ENCODE measurements around the gene CAP2. TPM values are rescaled to one million over a fixed set of nuclear protein-coding genes. Genes with fewer than 3 reads are reported as not detected.

The CAP2 gene
- total and polyA plus RNA-seq, 2 donors (not counting 1 experiment from before 2014, with no cell fraction given) = 8.6 to 38.1 TPM

- no peak overlapping the region for H3K27ac ChIP-seq (ENCODE audit: insufficient read depth, low read length)
- TF ChIP-seq EZH2 (IDR thresholded peaks at IDR 0.05; ENCODE audit: low read length, missing control alignments) (no peak), CTCF (conservative IDR thresholded peaks at IDR 0.05 in 1 of 2, IDR thresholded peaks at IDR 0.05 in 1 of 2; ENCODE audit: low read depth in 1 of 2, low read length in 2 of 2) (no peak)
- DNase-seq (ENCODE audit: low read depth in 2 of 2) = no peak
- H3K9ac ChIP-seq (ENCODE audit: insufficient read depth, low read length) = no peak overlapping the region
- H2AFZ ChIP-seq (ENCODE audit: low read length) = no peak overlapping the region
- no peaks in the 10 kb centered on the region for H3K36me3 ChIP-seq (ENCODE audit: control insufficient read depth, insufficient read depth, low read length)
- H3K79me2 ChIP-seq (ENCODE audit: control insufficient read depth, insufficient read depth, low read length) = no peaks in the 10 kb centered on the region
- H4K20me1 ChIP-seq (ENCODE audit: control insufficient read depth, extremely low read depth, insufficient read depth, low read length) = no peaks in the 10 kb centered on the region
- H3K9me3 ChIP-seq (ENCODE audit: control insufficient read depth, insufficient read depth, low read depth, low read length) = no peaks in the 10 kb centered on the region
- H3K27me3 ChIP-seq (ENCODE audit: control insufficient read depth, insufficient read depth, low read length) = no peaks in the 10 kb centered on the region
- no peak overlapping the region for H3K4me3 ChIP-seq (replicated peaks in 1 of 4; ENCODE audit: control extremely low read depth in 1 of 4, insufficient read depth in 1 of 4, low read depth in 3 of 4, low read length in 4 of 4)
- no peak overlapping the region for H3K4me2 ChIP-seq (ENCODE audit: extremely low read depth, insufficient read depth, low read length)
- H3K4me1 ChIP-seq (ENCODE audit: control insufficient read depth, extremely low read depth, insufficient read depth, low read length) = no peaks in the 10 kb centered on the region
Measured at GRCh38 chr6:17466147-17466546, 72.8 kb downstream of the CAP2 start.

- Histone ChIP-seq H3K9me3 (ENCODE audit: control insufficient read depth, insufficient read depth, low read depth, low read length) (no peaks in the 10 kb centered on the region), H3K27me3 (ENCODE audit: control insufficient read depth, insufficient read depth, low read length) (no peaks in the 10 kb centered on the region), H3K4me2 (ENCODE audit: extremely low read depth, insufficient read depth, low read length) (no peak overlapping the region), H2AFZ (ENCODE audit: low read length) (no peak overlapping the region), H3K4me3 (replicated peaks in 1 of 4; ENCODE audit: control extremely low read depth in 1 of 4, insufficient read depth in 1 of 4, low read depth in 3 of 4, low read length in 4 of 4) (no peak overlapping the region), H3K36me3 (ENCODE audit: control insufficient read depth, insufficient read depth, low read length) (no peaks in the 10 kb centered on the region), H3K4me1 (ENCODE audit: control insufficient read depth, extremely low read depth, insufficient read depth, low read length) (no peaks in the 10 kb centered on the region), H3K27ac (ENCODE audit: insufficient read depth, low read length) (no peak overlapping the region), H3K79me2 (ENCODE audit: control insufficient read depth, insufficient read depth, low read length) (no peaks in the 10 kb centered on the region), H3K9ac (ENCODE audit: insufficient read depth, low read length) (no peak overlapping the region), H4K20me1 (ENCODE audit: control insufficient read depth, extremely low read depth, insufficient read depth, low read length) (no peaks in the 10 kb centered on the region)
- TF ChIP-seq EZH2 (IDR thresholded peaks at IDR 0.05; ENCODE audit: low read length, missing control alignments) = no peak
- TF ChIP-seq CTCF (conservative IDR thresholded peaks at IDR 0.05 in 1 of 2, IDR thresholded peaks at IDR 0.05 in 1 of 2; ENCODE audit: low read depth in 1 of 2, low read length in 2 of 2) = no peak
- DNase-seq (ENCODE audit: low read depth in 2 of 2) = peak in 1 of 2 donors; percentile 38
Measured at GRCh38 chr6:17466707-17467106, 73.3 kb downstream of the CAP2 start.

GRCh38 chr6:17469006-17469832 is 75.8 kb downstream of the CAP2 start:
- H3K27me3 ChIP-seq (ENCODE audit: control insufficient read depth, insufficient read depth, low read length) = no peaks in the 10 kb centered on the region
- peak in 1 of 2 donors; percentile 63 for DNase-seq (ENCODE audit: low read depth in 2 of 2)
- H3K4me1 ChIP-seq (ENCODE audit: control insufficient read depth, extremely low read depth, insufficient read depth, low read length) = no peaks in the 10 kb centered on the region
- H3K79me2 ChIP-seq (ENCODE audit: control insufficient read depth, insufficient read depth, low read length) = no peaks in the 10 kb centered on the region
- H3K4me3 ChIP-seq (replicated peaks in 1 of 4; ENCODE audit: control extremely low read depth in 1 of 4, insufficient read depth in 1 of 4, low read depth in 3 of 4, low read length in 4 of 4) = no peak overlapping the region
- no peaks in the 10 kb centered on the region for H4K20me1 ChIP-seq (ENCODE audit: control insufficient read depth, extremely low read depth, insufficient read depth, low read length)
- no peak overlapping the region for H3K4me2 ChIP-seq (ENCODE audit: extremely low read depth, insufficient read depth, low read length)
- H3K27ac ChIP-seq (ENCODE audit: insufficient read depth, low read length) = no peak overlapping the region
- H3K9ac ChIP-seq (ENCODE audit: insufficient read depth, low read length) = no peak overlapping the region
- TF ChIP-seq CTCF (conservative IDR thresholded peaks at IDR 0.05 in 1 of 2, IDR thresholded peaks at IDR 0.05 in 1 of 2; ENCODE audit: low read depth in 1 of 2, low read length in 2 of 2) (peak; percentile 40 to 63), EZH2 (IDR thresholded peaks at IDR 0.05; ENCODE audit: low read length, missing control alignments) (no peak)
- no peak overlapping the region for H2AFZ ChIP-seq (ENCODE audit: low read length)
- no peaks in the 10 kb centered on the region for H3K36me3 ChIP-seq (ENCODE audit: control insufficient read depth, insufficient read depth, low read length)
- H3K9me3 ChIP-seq (ENCODE audit: control insufficient read depth, insufficient read depth, low read depth, low read length) = no peaks in the 10 kb centered on the region
